Daoy (cell line): ENCODE measurements around the gene DAB2IP. TPM values are rescaled to one million over a fixed set of nuclear protein-coding genes. Genes with fewer than 3 reads are reported as not detected.

Experiments used
- total RNA-seq: library from RNA; depleted of rRNA; stranded (reverse); fragments of >200 nt; shearing (Covaris generic); gene quantifications from 2 replicates; pipeline ENCODE4 v1.2.3, GENCODE V29; 2014; rRNA removed

DAB2IP gene
- total RNA-seq, 1 experiment from 2014 or later, result 15.9 TPM

Other genes with a start within 250 kb of the DAB2IP start
- not detected in 2 replicates for gene GGTA1, start 151.8 kb upstream of the DAB2IP start, total RNA-seq